Cardiac muscle cell (in vitro differentiated cells and primary cell): ENCODE measurements around the gene CARD9. TPM values are rescaled to one million over a fixed set of nuclear protein-coding genes. Genes with fewer than 3 reads are reported as not detected.
"Not testable (repeated sequence)": the region's sequence is repeated elsewhere in the genome, so short reads cannot be mapped to it uniquely, and the experiment has no call there.

Source experiments
- DNase-seq, 2 donors: peaks; one replicate each; pipeline versions ENCODE4 v3.0.0 to v3.0.0-alpha.2; 2010 to 2017; ENCODE audit warnings: low read depth in 1 of 2, low spot score in 1 of 2
- H3K27ac ChIP-seq: fragments of 200-600 bp; sonication (generic); 2 replicates; pipeline ENCODE4 v1.5.1; 2016
- H3K27me3 ChIP-seq: fragments of 200-600 bp; sonication (generic); 2 replicates; pipeline ENCODE4 v1.6.0; 2016; ENCODE audit warnings: control low read depth
- H3K36me3 ChIP-seq: fragments of 200-600 bp; sonication (generic); 2 replicates; pipeline ENCODE4 v1.5.1; 2016; ENCODE audit warnings: control low read depth
- H3K4me1 ChIP-seq: fragments of 200-600 bp; sonication (generic); 2 replicates; pipeline ENCODE4 v1.8.1; 2017; ENCODE audit warnings: low read depth, mild to moderate bottlenecking, mixed run types
- H3K4me3 ChIP-seq: fragments of 200-600 bp; sonication (generic); 2 replicates; pipeline ENCODE4 v1.5.1; 2016; ENCODE audit warnings: mild to moderate bottlenecking
- H3K9me3 ChIP-seq: fragments of 200-600 bp; sonication (generic); 2 replicates; pipeline ENCODE4 v1.5.1; 2017; ENCODE audit warnings: low read depth, mild to moderate bottlenecking, control low read depth
- polyA plus RNA-seq: library from polyadenylated mRNA; unstranded; fragments of >200 nt; fragmentation: Nextera tagmentation; extraction: Ambion mirVana; gene quantifications from 2 replicates; pipeline ENCODE4 v1.2.1, GENCODE V29; 2016
- total RNA-seq: library from RNA; depleted of rRNA; stranded (reverse); fragments of >200 nt; gene quantifications from 2 replicates; pipeline ENCODE4 v1.2.3, GENCODE V29; 2016
- TF ChIP-seq, protein P1 (sequence below): IDR thresholded peaks from 2 replicates; pipeline ENCODE4 v1.5.1; 2012; ENCODE audit warnings: low read depth, mild to moderate bottlenecking, low read length

The CARD9 gene
- total and polyA plus RNA-seq, 2 experiments from 2014 or later, result 2.1 TPM

DNA sequence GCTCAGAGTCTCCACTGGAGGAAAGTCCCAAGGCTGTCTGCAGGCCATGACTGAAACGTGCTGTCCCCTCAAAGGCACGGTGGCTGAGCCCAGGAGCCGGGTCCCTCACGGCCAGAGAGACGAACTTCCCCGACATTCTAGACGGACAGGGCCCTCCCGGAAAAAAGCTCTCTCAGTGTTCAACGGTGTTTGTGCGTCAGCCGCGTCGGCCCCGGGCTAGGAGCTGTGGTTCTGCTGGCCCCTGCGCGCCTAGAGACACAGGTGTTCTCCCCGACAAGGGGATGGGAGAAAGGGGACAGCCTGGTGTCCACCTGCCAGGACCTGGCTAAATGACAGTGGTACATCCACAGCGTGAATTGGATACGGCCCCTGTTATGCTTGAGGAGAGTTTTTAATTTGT, 51.9 kb downstream of the CARD9 start:
- DNase-seq, result no peak
- Histone ChIP-seq H3K27me3 (no peaks in the 10 kb centered on the region), H3K4me1 (peaks cover 16% of the 10 kb centered on the region), H3K9me3 (no peaks in the 10 kb centered on the region), H3K36me3 (no peaks in the 10 kb centered on the region), H3K27ac (no peak overlapping the region), H3K4me3 (no peak overlapping the region)
- TF ChIP-seq, protein P1, sequence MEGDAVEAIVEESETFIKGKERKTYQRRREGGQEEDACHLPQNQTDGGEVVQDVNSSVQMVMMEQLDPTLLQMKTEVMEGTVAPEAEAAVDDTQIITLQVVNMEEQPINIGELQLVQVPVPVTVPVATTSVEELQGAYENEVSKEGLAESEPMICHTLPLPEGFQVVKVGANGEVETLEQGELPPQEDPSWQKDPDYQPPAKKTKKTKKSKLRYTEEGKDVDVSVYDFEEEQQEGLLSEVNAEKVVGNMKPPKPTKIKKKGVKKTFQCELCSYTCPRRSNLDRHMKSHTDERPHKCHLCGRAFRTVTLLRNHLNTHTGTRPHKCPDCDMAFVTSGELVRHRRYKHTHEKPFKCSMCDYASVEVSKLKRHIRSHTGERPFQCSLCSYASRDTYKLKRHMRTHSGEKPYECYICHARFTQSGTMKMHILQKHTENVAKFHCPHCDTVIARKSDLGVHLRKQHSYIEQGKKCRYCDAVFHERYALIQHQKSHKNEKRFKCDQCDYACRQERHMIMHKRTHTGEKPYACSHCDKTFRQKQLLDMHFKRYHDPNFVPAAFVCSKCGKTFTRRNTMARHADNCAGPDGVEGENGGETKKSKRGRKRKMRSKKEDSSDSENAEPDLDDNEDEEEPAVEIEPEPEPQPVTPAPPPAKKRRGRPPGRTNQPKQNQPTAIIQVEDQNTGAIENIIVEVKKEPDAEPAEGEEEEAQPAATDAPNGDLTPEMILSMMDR, result no peak

DNA sequence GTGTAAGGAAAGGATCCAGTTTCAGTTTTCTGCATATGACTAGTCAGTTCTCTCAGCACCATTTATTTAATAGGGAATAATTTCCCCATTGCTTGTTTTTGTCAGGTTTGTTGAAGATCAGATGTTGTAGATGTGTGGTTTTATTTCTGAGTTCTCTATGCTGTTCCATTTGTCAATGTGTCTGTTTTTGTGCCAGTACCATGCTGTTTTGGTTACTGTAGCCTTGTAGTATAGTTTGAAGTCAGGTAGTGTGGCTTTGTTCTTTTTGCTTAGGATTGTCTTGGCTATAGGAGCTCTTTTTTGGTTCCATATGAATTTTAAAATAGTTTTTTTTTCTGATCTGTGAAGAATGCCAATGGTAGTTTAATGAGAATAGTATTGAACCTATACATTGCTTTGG, 52.5 kb downstream of the CARD9 start:
- not testable (repeated sequence) for H3K4me3 ChIP-seq, H3K9me3 ChIP-seq, DNase-seq, H3K27me3 ChIP-seq, H3K27ac ChIP-seq, H3K36me3 ChIP-seq
- peaks cover 10% of the 10 kb centered on the region for H3K4me1 ChIP-seq

DNA sequence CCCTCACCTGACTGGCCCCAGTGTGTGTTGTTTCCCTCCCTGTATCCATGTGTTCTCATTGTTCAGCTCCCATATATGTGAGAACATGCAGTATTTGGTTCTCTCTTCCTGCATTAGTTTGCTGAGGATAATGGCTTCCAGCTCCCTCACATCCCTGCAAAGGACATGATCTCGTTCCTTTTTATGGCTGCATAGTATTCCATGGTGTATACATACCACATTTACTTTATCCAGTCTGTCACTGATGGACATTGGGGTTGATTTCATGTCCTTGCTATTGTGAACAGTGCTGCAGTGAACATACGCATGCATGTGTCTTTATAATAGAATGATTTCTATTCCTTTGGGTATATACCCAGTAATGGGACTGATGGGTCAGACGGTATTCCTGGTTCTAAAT, 53.5 kb downstream of the CARD9 start:
- not testable (repeated sequence) for H3K4me1 ChIP-seq, H3K27me3 ChIP-seq, H3K36me3 ChIP-seq, H3K9me3 ChIP-seq, DNase-seq, H3K4me3 ChIP-seq, H3K27ac ChIP-seq

DNA sequence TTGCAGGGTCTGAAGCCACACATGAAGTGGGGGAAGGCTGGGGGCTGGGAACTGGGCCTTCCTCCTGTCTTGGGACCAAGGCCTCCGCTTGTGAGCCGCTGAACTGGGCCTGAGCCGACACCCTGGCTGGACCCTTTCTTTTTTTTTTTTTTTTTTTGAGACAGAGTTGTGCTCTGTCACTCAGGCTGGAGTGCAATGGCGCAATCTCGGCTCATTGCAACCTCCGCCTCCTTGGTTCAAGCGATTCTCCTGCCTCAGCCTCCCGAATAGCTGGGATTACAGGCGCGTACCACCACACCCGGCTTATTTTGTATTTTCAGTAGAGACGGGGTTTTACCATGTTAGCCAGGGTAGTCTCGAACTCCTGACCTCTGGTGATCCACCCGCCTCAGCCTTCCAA, 54.2 kb downstream of the CARD9 start:
- H3K4me1 ChIP-seq, H3K27ac ChIP-seq, H3K4me3 ChIP-seq, H3K27me3 ChIP-seq, H3K36me3 ChIP-seq, DNase-seq, H3K9me3 ChIP-seq: not testable (repeated sequence)

DNA sequence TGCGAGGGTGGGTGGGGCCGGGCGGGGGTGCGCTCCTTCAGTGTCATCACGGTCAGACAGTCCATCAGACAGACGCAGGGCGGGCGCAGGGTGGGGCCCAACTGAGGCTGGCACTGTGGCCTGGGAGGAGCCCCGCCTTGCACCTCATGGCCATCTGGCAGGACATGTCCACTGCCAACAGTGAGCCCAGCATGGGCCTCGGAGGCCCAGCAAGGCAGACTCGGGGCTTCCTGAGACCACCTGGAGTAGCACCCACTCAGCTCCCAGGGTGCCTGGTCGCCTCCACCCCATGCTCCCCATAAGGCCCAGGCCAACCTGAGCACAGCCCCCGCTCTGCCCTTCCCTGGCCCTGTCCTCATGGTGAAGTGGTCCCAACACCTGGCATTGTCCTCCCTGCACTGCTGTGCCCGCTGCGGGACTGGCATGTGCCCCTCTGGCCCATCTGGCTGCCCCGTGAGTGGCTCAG, 54.7 kb downstream of the CARD9 start:
- no peak for DNase-seq
- no peak overlapping the region for H3K27ac ChIP-seq
- H3K4me1 ChIP-seq, result no peaks in the 10 kb centered on the region
- TF ChIP-seq, protein P1, result no peak
- no peaks in the 10 kb centered on the region for H3K36me3 ChIP-seq
- no peaks in the 10 kb centered on the region for H3K27me3 ChIP-seq
- no peaks in the 10 kb centered on the region for H3K9me3 ChIP-seq
- no peak overlapping the region for H3K4me3 ChIP-seq

DNA sequence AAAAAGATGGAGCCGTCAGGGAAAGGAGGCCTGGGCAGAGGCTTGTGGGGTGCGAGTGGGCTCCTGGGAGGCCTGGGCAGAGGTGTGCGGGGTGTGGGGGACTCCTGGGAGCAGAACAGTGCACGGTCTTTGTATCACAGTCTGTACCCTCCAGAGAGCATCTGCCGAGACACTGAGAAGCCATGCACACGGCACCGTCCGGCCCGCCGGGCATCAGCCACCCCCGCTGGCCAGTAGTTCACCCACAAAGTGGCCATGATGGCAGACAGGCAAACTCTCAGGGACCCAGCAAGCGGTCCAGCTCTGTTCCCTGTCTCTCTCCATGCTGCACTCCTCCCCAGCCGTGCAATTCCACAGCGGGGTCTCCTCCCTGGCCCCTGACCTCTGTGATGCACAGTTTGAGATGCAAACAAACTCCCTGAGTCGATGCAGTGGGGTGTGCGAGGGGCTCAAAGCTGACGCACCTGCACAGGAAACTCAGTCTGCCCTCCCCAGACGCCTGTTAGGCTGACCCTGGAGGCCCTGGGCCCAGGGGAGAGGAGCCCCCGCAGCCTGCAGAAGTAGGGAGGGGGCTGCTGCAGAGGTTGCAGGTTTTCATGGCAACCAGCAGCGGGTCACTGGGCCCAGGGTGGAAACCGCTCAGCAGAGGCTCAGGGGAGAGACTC, 55.2 kb downstream of the CARD9 start:
- Histone ChIP-seq H3K4me3 (no peak overlapping the region), H3K27me3 (no peaks in the 10 kb centered on the region), H3K27ac (no peak overlapping the region), H3K4me1 (no peaks in the 10 kb centered on the region), H3K36me3 (no peaks in the 10 kb centered on the region), H3K9me3 (no peaks in the 10 kb centered on the region)
- DNase-seq, result no peak
- TF ChIP-seq, protein P1, result no peak

DNA sequence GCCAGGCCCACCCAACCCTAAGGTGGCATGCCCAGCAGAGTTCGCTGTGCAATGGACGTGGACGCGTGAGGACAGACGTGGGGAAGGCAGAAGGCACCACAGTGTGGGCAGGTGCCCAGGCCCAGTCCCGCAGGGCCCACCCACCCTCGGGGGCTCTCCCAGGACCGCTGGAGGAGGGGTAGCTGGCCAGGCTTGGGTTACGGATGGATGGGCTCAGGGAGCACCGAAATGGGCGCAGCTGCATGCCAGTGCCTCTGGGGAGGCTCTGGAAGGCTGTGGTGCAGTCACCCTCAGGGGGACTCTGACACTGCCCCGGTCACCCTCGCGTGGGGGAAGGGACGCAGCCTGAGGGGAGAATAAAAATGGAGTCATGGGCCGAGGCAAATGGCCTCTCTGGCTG, 55.8 kb downstream of the CARD9 start:
- Histone ChIP-seq H3K4me3 (no peak overlapping the region), H3K9me3 (no peaks in the 10 kb centered on the region), H3K36me3 (no peaks in the 10 kb centered on the region), H3K4me1 (no peaks in the 10 kb centered on the region), H3K27me3 (no peaks in the 10 kb centered on the region), H3K27ac (no peak overlapping the region)
- TF ChIP-seq, protein P1, result no peak
- DNase-seq, result no peak
